GM23338 (cell line): Measurements from ENCODE around the gene RECQL. TPM values are rescaled to one million over a fixed set of nuclear protein-coding genes. Genes with fewer than 3 reads are reported as not detected.

ENCODE experiments used
- ATAC-seq: fragments of 200-7000 bp; cut with Tn5 transposase; 3 replicates; pipeline ENCODE4 v1.9.1; 2020
- DNase-seq: peaks from one replicate; pipeline ENCODE4 v3.0.0-alpha.2; 2015; ENCODE audit warnings: low spot score
- H2AFZ ChIP-seq: fragments of 200-600 bp; sonication (generic); 2 replicates; pipeline ENCODE4 v1.8.0; 2016; ENCODE audit warnings: antibody characterized with exemption, mild to moderate bottlenecking, moderate library complexity
- H3F3A ChIP-seq: fragments of 200-600 bp; sonication (generic); replicated peaks from 2 replicates; pipeline ENCODE4 v1.8.0; 2017; ENCODE audit warnings: antibody characterized with exemption, mixed run types, low read depth
- H3K27ac ChIP-seq: fragments of 200-600 bp; sonication (generic); 2 replicates; pipeline ENCODE4 v1.6.1; 2016; ENCODE audit warnings: low read depth
- H3K27me3 ChIP-seq: fragments of 200-600 bp; sonication (generic); 2 replicates; pipeline ENCODE4 v1.8.0; 2016; ENCODE audit warnings: mild to moderate bottlenecking, mixed run types, moderate library complexity; ENCODE audit not compliant: insufficient read depth
- H3K36me3 ChIP-seq: fragments of 200-600 bp; sonication (generic); 2 replicates; pipeline ENCODE4 v1.8.0; 2016; ENCODE audit warnings: mild to moderate bottlenecking; ENCODE audit not compliant: insufficient read depth
- H3K4me1 ChIP-seq: fragments of 200-600 bp; sonication (generic); 2 replicates; pipeline ENCODE4 v1.8.0; 2016; ENCODE audit warnings: mild to moderate bottlenecking, moderate library complexity; ENCODE audit not compliant: insufficient read depth
- H3K4me2 ChIP-seq: fragments of 200-600 bp; sonication (generic); 2 replicates; pipeline ENCODE4 v1.7.1; 2017; ENCODE audit warnings: mixed run types
- H3K4me3 ChIP-seq: fragments of 200-600 bp; sonication (generic); 2 replicates; pipeline ENCODE4 v1.6.1; 2016; ENCODE audit warnings: mixed run types
- H3K79me2 ChIP-seq: fragments of 200-600 bp; sonication (generic); replicated peaks from 2 replicates; pipeline ENCODE4 v1.8.0; 2017; ENCODE audit warnings: mild to moderate bottlenecking; ENCODE audit not compliant: insufficient read depth
- H3K9me2 ChIP-seq: fragments of 200-600 bp; sonication (generic); 2 replicates; pipeline ENCODE4 v1.8.0; 2017; ENCODE audit not compliant: insufficient read depth
- H4K20me1 ChIP-seq: fragments of 200-600 bp; sonication (generic); replicated peaks from 2 replicates; pipeline ENCODE4 v1.8.0; 2017; ENCODE audit warnings: mild to moderate bottlenecking; ENCODE audit not compliant: insufficient read depth
- H3K27ac Mint-ChIP-seq: 2 replicates; pipeline ENCODE4 v1.8.0; 2020; ENCODE audit warnings: inconsistent platforms, mild to moderate bottlenecking, moderate library complexity, mixed read lengths
- H3K27me3 Mint-ChIP-seq: 3 replicates; pipeline ENCODE4 v1.8.0; 2022; ENCODE audit warnings: low read depth, mild to moderate bottlenecking, moderate library complexity, mixed read lengths, inconsistent platforms; ENCODE audit not compliant: insufficient read depth, poor library complexity
- H3K36me3 Mint-ChIP-seq: 3 replicates; pipeline ENCODE4 v1.8.0; 2021; ENCODE audit warnings: low read depth, mild to moderate bottlenecking, inconsistent platforms, moderate library complexity, mixed read lengths
- H3K4me1 Mint-ChIP-seq: 3 replicates; pipeline ENCODE4 v1.8.0; 2020; ENCODE audit warnings: mild to moderate bottlenecking, inconsistent platforms, mixed read lengths
- H3K4me3 Mint-ChIP-seq: 3 replicates; pipeline ENCODE4 v1.8.0; 2021; ENCODE audit warnings: moderate library complexity, mild to moderate bottlenecking, inconsistent platforms, mixed read lengths
- H3K9me3 Mint-ChIP-seq: 3 replicates; pipeline ENCODE4 v1.8.0; 2020; ENCODE audit warnings: moderate library complexity, mild to moderate bottlenecking, inconsistent platforms, mixed read lengths
- CTCF ChIP-seq, 2 experiments: fragments of 200-600 bp in 1 of 2; sonication (generic) in 1 of 2; conservative IDR thresholded peaks; 2 replicates each; pipeline versions ENCODE4 v1.5.1 to v1.6.1; 2016 to 2017; ENCODE audit warnings: antibody characterized with exemption in 2 of 2, low read depth in 2 of 2, mild to moderate bottlenecking in 2 of 2, moderate library complexity in 1 of 2
- ETS1 ChIP-seq: IDR thresholded peaks from 2 replicates; pipeline ENCODE4 v1.6.1; 2016; ENCODE audit warnings: antibody characterized with exemption
- EZH2 ChIP-seq: fragments of 200-600 bp; sonication (generic); IDR thresholded peaks from one replicate; pipeline ENCODE4 v1.8.0; 2017; ENCODE audit warnings: antibody characterized with exemption, mild to moderate bottlenecking, low read depth; ENCODE audit not compliant: unreplicated experiment
- EZH2phosphoT487 ChIP-seq: fragments of 200-600 bp; sonication (generic); IDR thresholded peaks from one replicate; pipeline ENCODE4 v1.8.1; 2018; ENCODE audit warnings: antibody characterized with exemption; ENCODE audit not compliant: unreplicated experiment
- JUNB ChIP-seq: IDR thresholded peaks from one replicate; pipeline ENCODE4 v1.6.1; 2016; ENCODE audit warnings: antibody characterized with exemption; ENCODE audit not compliant: unreplicated experiment
- NANOG ChIP-seq: IDR thresholded peaks from 2 replicates; pipeline ENCODE4 v1.6.1; 2016; ENCODE audit warnings: antibody characterized with exemption, borderline replicate concordance
- POLR2AphosphoS5 ChIP-seq: IDR thresholded peaks from 2 replicates; pipeline ENCODE4 v1.6.1; 2016; ENCODE audit warnings: antibody characterized with exemption, low read depth
- STAT1 ChIP-seq: IDR thresholded peaks from one replicate; pipeline ENCODE4 v1.6.1; 2016; ENCODE audit warnings: antibody characterized with exemption; ENCODE audit not compliant: unreplicated experiment
- ZNF114 ChIP-seq: fragments of 250-450 bp; sonication (Bioruptor Pico); IDR thresholded peaks from 2 replicates; pipeline ENCODE4 v1.5.0; 2020; ENCODE audit warnings: mild to moderate bottlenecking, moderate library complexity
- ZNF462 ChIP-seq: fragments of 250-450 bp; sonication (Bioruptor Pico); IDR thresholded peaks from 2 replicates; pipeline ENCODE4 v1.5.0; 2020; ENCODE audit warnings: mild to moderate bottlenecking, moderate library complexity
- polyA plus RNA-seq: library from polyadenylated mRNA; unstranded; fragments of >200 nt; fragmentation: Nextera tagmentation; extraction: Ambion mirVana; gene quantifications from 2 replicates; pipeline ENCODE4 v1.2.1, GENCODE V29; 2016
- total RNA-seq: library from RNA; depleted of rRNA; stranded (reverse); fragments of >200 nt; shearing (Covaris generic); gene quantifications from 2 replicates; pipeline ENCODE4 v1.2.3, GENCODE V29; 2014

RECQL gene
- total and polyA plus RNA-seq, 2 experiments from 2014 or later: 17.4 to 47.2 TPM

- TF ChIP-seq EZH2phosphoT487 (no peak), ETS1 (no peak), ZNF114 (CRISPR knock-in tag) (no peak), CTCF (conservative IDR thresholded peaks at IDR 0.05; ENCODE audit: low read depth in 2 of 2) (no peak), NANOG (no peak), EZH2 (no peak), JUNB (no peak), STAT1 (no peak), POLR2AphosphoS5 (no peak)
- no peaks in the 10 kb centered on the region for H3F3A ChIP-seq
- H3K27me3 ChIP-seq: no peaks in the 10 kb centered on the region
- H3K36me3 ChIP-seq: peaks cover 17% of the 10 kb centered on the region
- ATAC-seq: no peak
- no peaks in the 10 kb centered on the region for H3K9me2 ChIP-seq
- no peak for DNase-seq
- no peak overlapping the region for H3K4me3 ChIP-seq
- no peak overlapping the region for H2AFZ ChIP-seq
- H4K20me1 ChIP-seq: 0 out of 2 replicates have a peak, but pooled peaks cover 10% of the 10 kb centered on the region
- Mint-ChIP-seq H3K4me3 (no peak overlapping the region), H3K4me1 (peaks cover 2% of the 10 kb centered on the region; the same call in 2 of the 3 replicates), H3K27me3 (no peaks in the 10 kb centered on the region), H3K36me3 (peaks cover 6% of the 10 kb centered on the region; the same call in 2 of the 3 replicates), H3K27ac (no peak overlapping the region), H3K9me3 (no peaks in the 10 kb centered on the region)
- no peak overlapping the region for H3K27ac ChIP-seq
- H3K4me1 ChIP-seq: peaks cover 4% of the 10 kb centered on the region
- peaks cover 47% of the 10 kb centered on the region for H3K79me2 ChIP-seq
- H3K4me2 ChIP-seq: no peak overlapping the region
These were observed 6.4 kb upstream of the RECQL start for GRCh38 chr12:21507849-21508248.

GRCh38 chr12:21505888-21506287 lies 4.5 kb upstream of the RECQL start:
- ATAC-seq (no peak), DNase-seq (no peak)
- Mint-ChIP-seq H3K9me3 (no peaks in the 10 kb centered on the region), H3K36me3 (peaks cover 6% of the 10 kb centered on the region; the same call in 2 of the 3 replicates), H3K27ac (no peak overlapping the region), H3K4me3 (no peak overlapping the region), H3K4me1 (peaks cover 6% of the 10 kb centered on the region; the same call in 2 of the 3 replicates), H3K27me3 (no peaks in the 10 kb centered on the region)
- Histone ChIP-seq H3K4me3 (no peak overlapping the region), H3K36me3 (peaks cover 5% of the 10 kb centered on the region; the same call in 1 of the 2 replicates), H2AFZ (no peak overlapping the region), H3K9me2 (no peaks in the 10 kb centered on the region), H3K4me1 (peaks cover 9% of the 10 kb centered on the region), H4K20me1 (0 out of 2 replicates have a peak, but pooled peaks cover 10% of the 10 kb centered on the region), H3K4me2 (no peak overlapping the region), H3K79me2 (peaks cover 56% of the 10 kb centered on the region), H3K27ac (no peak overlapping the region), H3F3A (no peaks in the 10 kb centered on the region), H3K27me3 (no peaks in the 10 kb centered on the region)
- TF ChIP-seq EZH2phosphoT487 (no peak), EZH2 (no peak), NANOG (no peak), ZNF462 (CRISPR knock-in tag) (no peak), JUNB (no peak), ZNF114 (CRISPR knock-in tag) (no peak), CTCF (conservative IDR thresholded peaks at IDR 0.05; ENCODE audit: low read depth in 2 of 2) (no peak)
